Measurements from ENCODE around the gene SKAP2.

The SKAP2 gene

GRCh38 chr7:26688388-26688787, 176.0 kb downstream of the SKAP2 start:
- H3K4me1 ChIP-seq = no peaks in the 10 kb centered on the region
- TF ChIP-seq, protein P1, sequence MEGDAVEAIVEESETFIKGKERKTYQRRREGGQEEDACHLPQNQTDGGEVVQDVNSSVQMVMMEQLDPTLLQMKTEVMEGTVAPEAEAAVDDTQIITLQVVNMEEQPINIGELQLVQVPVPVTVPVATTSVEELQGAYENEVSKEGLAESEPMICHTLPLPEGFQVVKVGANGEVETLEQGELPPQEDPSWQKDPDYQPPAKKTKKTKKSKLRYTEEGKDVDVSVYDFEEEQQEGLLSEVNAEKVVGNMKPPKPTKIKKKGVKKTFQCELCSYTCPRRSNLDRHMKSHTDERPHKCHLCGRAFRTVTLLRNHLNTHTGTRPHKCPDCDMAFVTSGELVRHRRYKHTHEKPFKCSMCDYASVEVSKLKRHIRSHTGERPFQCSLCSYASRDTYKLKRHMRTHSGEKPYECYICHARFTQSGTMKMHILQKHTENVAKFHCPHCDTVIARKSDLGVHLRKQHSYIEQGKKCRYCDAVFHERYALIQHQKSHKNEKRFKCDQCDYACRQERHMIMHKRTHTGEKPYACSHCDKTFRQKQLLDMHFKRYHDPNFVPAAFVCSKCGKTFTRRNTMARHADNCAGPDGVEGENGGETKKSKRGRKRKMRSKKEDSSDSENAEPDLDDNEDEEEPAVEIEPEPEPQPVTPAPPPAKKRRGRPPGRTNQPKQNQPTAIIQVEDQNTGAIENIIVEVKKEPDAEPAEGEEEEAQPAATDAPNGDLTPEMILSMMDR (IDR thresholded peaks at IDR 0.05) = no peak

DNA sequence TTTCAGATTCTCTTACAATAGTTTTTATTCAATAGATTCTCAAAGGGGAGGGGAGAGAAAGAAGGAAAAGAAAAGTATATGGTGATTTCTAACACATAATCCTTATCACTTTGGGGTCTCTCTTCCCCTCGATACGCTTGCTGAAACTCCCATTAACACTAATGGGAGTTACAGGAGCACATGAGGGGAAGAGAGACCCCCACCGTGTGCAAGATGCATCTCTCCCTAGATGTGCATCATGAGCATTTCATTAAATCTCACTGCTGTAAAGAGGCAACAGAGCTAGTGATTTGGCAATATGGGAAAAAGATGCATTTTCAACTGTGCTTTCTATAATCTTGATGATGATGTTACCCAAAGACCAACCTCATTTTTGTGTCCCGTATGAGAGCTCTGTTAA, 177.4 kb downstream of the SKAP2 start:
- H3K4me1 ChIP-seq = no peaks in the 10 kb centered on the region
- no peak overlapping the region for H3K4me2 ChIP-seq (ENCODE audit: low read length)
- no peak overlapping the region for H3K9ac ChIP-seq
- no peak overlapping the region for H2AFZ ChIP-seq
- H3K9me3 ChIP-seq (ENCODE audit: control insufficient read depth, low read length) = no peaks in the 10 kb centered on the region
- no peaks in the 10 kb centered on the region for H3K27me3 ChIP-seq (ENCODE audit: control insufficient read depth, insufficient read depth, low read length)
- H3K36me3 ChIP-seq (ENCODE audit: control insufficient read depth, insufficient read depth, low read length) = no peaks in the 10 kb centered on the region
- H3K27ac ChIP-seq = no peak overlapping the region
- no peak overlapping the region for H3K4me3 ChIP-seq (ENCODE audit: low read depth, low read length)
- no peaks in the 10 kb centered on the region for H3K79me2 ChIP-seq
- TF ChIP-seq, protein P1 (IDR thresholded peaks at IDR 0.05) = no peak

More at GRCh38 chr7:26688388-26688787, 176.0 kb downstream of the SKAP2 start:
- no peaks in the 10 kb centered on the region for H3K9me3 ChIP-seq (ENCODE audit: control insufficient read depth, low read length)
- no peak overlapping the region for H3K4me3 ChIP-seq (ENCODE audit: low read depth, low read length)
- H3K9ac ChIP-seq = no peak overlapping the region
- no peak overlapping the region for H3K27ac ChIP-seq
- H3K36me3 ChIP-seq (ENCODE audit: control insufficient read depth, insufficient read depth, low read length) = no peaks in the 10 kb centered on the region
- no peak overlapping the region for H2AFZ ChIP-seq
- H3K79me2 ChIP-seq = no peaks in the 10 kb centered on the region
- H3K4me2 ChIP-seq (ENCODE audit: low read length) = no peak overlapping the region
- no peaks in the 10 kb centered on the region for H3K27me3 ChIP-seq (ENCODE audit: control insufficient read depth, insufficient read depth, low read length)

- H3K9me3 ChIP-seq (ENCODE audit: control insufficient read depth, low read length) = no peaks in the 10 kb centered on the region
- no peak overlapping the region for H3K27ac ChIP-seq
- H3K9ac ChIP-seq = no peak overlapping the region
- H3K4me2 ChIP-seq (ENCODE audit: low read length) = no peak overlapping the region
- H3K79me2 ChIP-seq = no peaks in the 10 kb centered on the region
- H3K4me3 ChIP-seq (ENCODE audit: low read depth, low read length) = peak overlapping the region; percentile 3
- H3K4me1 ChIP-seq = no peaks in the 10 kb centered on the region
- no peaks in the 10 kb centered on the region for H3K36me3 ChIP-seq (ENCODE audit: control insufficient read depth, insufficient read depth, low read length)
- H3K27me3 ChIP-seq (ENCODE audit: control insufficient read depth, insufficient read depth, low read length) = no peaks in the 10 kb centered on the region
- TF ChIP-seq, protein P1 (IDR thresholded peaks at IDR 0.05) = peak; percentile 85
- no peak overlapping the region for H2AFZ ChIP-seq
These were observed 177.9 kb downstream of the SKAP2 start for GRCh38 chr7:26686448-26686981.

DNA sequence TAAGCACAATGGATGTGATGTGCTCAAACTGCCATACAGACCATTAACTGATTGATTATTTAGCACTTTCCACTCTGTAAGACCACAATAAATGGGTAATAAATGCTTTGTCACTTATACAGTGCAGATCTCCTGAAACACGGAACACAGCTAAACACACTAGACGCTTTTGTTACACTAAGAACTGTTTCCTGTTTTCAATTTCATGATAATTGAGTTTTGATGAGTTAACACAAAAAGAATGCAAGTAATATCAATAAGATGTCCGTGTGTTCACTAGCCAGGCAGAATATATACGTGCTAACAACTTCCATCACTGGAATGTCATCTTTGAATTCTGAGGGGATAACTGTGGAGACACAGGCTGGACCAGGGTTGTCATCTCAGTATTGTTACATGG, 178.8 kb downstream of the SKAP2 start:
- Histone ChIP-seq H3K4me2 (ENCODE audit: low read length) (no peak overlapping the region), H3K9me3 (ENCODE audit: control insufficient read depth, low read length) (no peaks in the 10 kb centered on the region), H3K36me3 (ENCODE audit: control insufficient read depth, insufficient read depth, low read length) (no peaks in the 10 kb centered on the region), H3K4me1 (no peaks in the 10 kb centered on the region), H3K79me2 (no peaks in the 10 kb centered on the region), H3K9ac (no peak overlapping the region), H2AFZ (no peak overlapping the region), H3K4me3 (ENCODE audit: low read depth, low read length) (no peak overlapping the region), H3K27me3 (ENCODE audit: control insufficient read depth, insufficient read depth, low read length) (no peaks in the 10 kb centered on the region), H3K27ac (no peak overlapping the region)
- TF ChIP-seq, protein P1 (IDR thresholded peaks at IDR 0.05) = no peak

- Histone ChIP-seq H3K4me2 (ENCODE audit: low read length) (no peak overlapping the region), H3K9ac (no peak overlapping the region), H2AFZ (no peak overlapping the region), H3K4me1 (no peaks in the 10 kb centered on the region), H3K4me3 (ENCODE audit: low read depth, low read length) (no peak overlapping the region), H3K9me3 (ENCODE audit: control insufficient read depth, low read length) (no peaks in the 10 kb centered on the region), H3K36me3 (ENCODE audit: control insufficient read depth, insufficient read depth, low read length) (no peaks in the 10 kb centered on the region), H3K27ac (no peak overlapping the region), H3K79me2 (no peaks in the 10 kb centered on the region), H3K27me3 (ENCODE audit: control insufficient read depth, insufficient read depth, low read length) (no peaks in the 10 kb centered on the region)
- TF ChIP-seq, protein P1 (IDR thresholded peaks at IDR 0.05) = no peak
These were observed 179.9 kb downstream of the SKAP2 start for GRCh38 chr7:26684447-26684846.

Data from parathyroid adenoma (tissue), 2 donors.